NCI-H2029 treated with DMSO at 0.1 percent for 48 hours (cell line): ENCODE data around the gene FAF1.
"Not testable (repeated sequence)": the region's sequence is repeated elsewhere in the genome, so short reads cannot be mapped to it uniquely, and the experiment has no call there.

ENCODE experiments used
- DNase-seq: peaks from one replicate; lab custom pipeline; 2025; lab: John Stamatoyannopoulos, UW

The FAF1 gene

DNA sequence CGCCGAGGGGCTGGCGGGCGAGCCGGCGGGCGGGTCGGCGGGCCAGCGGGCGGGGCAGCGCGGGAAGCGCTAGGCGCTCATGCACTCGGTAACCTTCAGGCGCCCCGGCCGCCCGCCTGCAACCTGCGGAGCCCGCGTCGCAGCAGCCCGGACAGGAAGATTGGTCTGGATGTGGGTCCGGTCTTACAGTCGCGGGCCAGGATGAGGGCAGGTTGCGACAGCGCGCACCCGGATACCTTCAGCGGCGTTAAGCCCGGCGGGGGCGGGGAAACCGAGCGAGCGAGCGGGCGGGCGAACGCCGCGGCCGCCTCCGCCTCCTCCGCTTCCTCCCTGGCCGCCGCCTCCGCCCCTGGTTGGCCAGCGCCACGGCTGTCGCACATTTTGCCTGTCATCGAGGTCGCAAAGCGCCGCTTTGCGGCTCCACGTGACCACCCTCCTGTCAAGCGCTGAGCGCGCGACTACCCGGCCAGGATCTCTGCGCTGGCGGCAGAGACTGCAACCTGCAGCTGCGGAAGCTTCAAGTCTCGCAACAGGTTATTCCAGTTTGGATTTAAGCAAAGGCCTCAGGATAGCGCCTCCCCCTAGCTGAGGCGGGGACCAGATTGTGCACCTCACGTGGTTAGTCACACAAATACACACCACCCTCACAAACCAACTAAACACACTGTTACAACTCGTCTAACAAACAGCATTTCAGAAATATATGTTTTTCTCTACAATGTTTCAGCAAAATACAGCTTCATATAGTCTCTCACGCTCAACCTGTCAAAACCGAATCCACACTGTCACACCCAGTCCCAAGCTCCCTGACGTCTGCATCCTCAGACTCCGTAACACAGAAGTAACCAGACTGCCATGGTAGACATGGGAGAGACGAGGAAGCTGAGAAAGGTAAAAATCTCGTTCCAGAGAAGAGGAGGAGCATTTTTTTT lies at the start of gene FAF1:
FAF1 (minus strand) TSS at position 355 of the 932 bp plus-strand sequence. CDS start 456 bp downstream, outside the sequence.
- DNase-seq, result peak; percentile 98

DNA sequence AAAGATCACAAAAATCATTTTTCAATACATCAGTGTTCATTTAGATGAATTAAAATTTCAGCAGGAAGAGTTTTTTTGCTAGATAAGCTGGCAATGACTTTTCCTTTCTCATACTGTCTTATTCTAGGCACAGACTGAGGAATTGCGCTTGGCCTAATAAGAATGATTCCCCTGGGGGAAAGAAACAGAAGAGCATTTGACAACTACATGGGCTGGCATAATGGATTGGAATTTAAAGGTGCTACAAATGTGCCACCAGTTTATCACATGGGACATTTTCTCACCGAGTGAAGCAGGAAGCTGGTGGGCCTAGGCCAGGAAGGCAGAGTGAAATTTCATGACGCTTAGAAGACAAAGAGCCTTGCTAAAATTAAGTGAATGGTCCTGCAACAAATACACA lies 49.3 kb upstream of the FAF1 start:
- DNase-seq, result no peak

DNA sequence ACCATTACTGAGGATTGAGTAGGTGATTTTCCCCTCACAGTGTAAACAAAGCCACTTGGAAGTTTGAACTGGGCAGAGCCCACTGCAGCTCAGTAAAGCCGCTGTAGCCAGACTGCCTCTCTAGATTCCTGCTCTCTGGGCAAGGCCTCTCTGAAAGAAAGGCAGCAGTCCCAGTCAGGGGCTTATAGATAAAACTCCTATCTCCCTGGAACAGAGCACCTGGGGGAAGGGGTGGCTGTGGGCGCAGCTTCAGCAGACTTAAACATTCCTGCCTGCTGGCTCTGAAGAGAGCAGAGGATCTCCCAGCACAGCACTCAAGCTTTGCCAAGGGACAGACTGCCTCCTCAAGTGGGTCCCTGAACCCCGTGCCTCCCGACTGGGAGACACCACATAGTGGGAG lies 45.5 kb upstream of the FAF1 start:
- DNase-seq, result not testable (repeated sequence)

DNA sequence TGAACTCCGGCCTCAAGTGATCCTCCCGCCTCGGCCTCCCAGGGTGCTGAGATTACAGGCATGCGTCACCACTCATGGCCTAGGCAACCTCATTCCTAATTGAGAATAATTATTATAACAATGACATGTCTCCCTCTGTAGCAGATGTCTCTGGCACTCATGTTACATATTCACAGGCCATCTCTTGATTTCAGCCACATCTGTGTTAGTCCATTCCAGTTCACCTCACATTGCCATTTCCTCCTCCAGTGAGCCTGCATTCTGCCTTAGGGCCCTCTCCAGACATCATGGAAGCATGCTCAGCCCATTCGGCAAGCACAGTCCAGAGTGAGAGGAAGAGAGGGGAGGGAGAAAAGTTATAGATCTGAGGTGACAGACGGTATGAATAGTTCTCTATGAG lies 42.4 kb upstream of the FAF1 start:
- DNase-seq, result no peak

DNA sequence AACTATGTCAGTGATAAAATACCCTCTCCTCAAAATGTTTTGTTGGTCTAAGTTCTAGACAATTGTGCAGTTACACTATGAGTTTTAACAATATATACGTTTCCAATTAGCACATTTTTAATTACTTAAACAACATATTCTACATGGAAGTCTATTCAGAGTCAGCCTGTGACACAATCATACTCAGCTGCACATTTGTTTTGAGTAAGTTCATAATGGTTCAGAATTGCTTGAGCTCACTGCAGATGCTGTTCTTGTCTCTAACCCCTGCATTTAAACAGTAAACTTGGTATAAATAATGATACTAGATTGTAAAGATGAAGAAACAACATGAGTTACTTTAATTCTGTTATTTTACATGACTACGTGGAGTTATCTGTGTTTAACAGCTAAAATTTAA lies 40.6 kb upstream of the FAF1 start:
- no peak for DNase-seq

DNA sequence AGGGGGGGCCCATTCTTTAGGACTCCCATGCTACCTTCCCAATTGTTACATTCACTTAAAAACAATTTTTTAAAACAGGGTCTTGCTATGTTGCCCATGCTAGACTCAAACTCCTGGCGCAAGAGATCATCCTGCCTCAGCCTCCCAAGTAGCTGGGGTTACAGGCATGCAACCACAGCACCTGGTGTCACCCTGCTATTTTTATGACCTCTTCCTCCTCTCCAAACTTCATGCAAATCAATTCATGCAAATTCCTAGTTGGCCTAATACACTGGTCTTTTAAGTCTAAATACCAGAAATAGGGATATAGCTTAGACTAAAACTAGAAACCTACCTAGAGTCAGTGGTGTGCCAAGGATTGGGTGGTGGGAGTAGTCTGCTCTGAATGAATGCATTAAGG lies 40.1 kb upstream of the FAF1 start:
- no peak for DNase-seq

DNA sequence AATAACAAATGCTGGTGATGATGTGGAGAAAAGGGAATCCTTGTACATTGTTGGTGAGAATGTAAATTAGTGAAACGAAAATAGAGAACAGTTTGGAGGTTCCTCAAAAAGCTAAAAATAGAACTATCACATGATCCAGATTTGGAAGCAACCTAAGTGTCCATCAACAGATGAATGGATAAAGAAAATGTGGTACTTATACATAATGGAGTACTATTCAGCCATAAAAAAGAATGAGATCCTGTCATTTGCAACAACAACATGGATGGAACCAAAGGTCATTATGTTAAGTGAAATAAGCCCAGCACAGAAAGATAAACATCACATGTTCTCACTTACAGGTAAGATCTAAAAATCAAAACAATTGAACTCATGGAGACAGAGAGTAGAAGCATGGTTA lies 39.3 kb upstream of the FAF1 start:
- not testable (repeated sequence) for DNase-seq

DNA sequence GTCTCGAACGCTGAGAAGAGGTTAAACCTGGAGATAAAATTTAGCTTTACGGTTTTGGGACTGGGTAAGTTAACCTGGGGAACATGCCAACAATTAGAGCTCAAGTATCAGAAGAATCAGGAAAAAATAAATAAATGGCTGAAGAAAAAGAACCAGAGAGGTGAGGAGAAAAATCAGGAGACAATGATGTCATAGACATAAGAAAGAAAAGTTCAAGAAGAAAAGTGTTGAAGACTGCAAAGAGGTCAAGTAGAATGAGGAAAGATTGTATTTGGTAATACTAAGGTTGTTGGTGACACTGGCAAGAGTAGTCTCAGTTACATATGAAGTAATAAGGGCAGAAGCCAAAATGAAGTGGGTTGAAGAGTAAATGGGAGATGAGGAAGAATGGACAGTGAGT lies 36.0 kb upstream of the FAF1 start:
- no peak for DNase-seq

DNA sequence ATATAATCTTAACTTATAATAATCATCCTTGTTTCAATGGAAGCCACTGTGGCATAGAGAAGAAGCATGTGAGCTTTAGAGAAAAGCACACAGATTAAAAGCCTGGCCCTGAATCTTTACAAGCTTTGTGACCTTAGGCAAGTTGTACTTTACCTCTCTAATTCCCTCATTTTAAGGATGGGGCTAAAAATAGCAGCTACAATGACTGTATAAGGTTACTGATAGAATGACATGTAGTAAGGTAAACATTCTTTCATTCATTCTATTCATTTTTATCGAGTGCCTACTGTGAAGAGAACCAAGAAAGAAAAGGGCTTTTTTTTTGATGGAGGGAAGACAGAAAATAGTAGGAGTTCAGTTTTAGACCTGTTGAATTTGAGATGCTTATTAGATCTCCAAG lies 35.6 kb upstream of the FAF1 start:
- peak; percentile 56 for DNase-seq

DNA sequence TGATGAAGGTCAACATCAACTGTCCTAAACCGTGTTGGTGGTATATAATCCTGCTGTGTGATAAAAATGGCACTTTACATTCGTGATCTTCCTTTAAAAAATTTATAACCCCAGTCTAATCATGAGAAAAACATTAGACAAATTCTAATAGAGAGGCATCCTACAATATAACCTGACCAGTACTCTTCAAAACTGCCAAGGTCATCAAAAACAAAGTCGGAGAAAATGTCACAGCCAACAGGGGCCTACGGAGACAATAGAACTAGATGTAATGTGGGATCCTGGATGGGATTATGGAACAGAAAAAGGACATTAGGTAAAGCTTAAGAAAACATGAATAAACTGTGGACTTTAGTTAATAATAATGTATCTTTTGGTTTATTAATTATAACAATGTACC lies 34.9 kb upstream of the FAF1 start:
- no peak for DNase-seq

DNA sequence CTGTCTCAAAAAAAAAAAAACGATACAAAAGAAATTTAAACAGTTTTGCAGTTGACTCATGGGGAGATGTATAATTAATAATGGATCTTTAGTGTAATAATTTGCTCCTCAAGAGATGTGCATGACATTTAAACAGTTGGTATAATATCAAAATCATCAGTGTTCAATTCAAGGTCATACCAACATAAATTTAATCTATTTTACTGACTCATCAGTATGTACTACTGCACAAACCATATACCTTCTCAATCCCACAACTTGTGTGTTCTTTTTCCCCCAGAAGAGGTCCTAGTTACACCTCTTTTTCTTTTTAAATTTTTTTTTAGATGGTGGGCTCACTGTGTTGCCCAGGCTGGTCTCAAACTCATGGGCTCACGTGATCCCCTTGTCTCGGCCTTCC lies 33.6 kb upstream of the FAF1 start:
- no peak for DNase-seq

DNA sequence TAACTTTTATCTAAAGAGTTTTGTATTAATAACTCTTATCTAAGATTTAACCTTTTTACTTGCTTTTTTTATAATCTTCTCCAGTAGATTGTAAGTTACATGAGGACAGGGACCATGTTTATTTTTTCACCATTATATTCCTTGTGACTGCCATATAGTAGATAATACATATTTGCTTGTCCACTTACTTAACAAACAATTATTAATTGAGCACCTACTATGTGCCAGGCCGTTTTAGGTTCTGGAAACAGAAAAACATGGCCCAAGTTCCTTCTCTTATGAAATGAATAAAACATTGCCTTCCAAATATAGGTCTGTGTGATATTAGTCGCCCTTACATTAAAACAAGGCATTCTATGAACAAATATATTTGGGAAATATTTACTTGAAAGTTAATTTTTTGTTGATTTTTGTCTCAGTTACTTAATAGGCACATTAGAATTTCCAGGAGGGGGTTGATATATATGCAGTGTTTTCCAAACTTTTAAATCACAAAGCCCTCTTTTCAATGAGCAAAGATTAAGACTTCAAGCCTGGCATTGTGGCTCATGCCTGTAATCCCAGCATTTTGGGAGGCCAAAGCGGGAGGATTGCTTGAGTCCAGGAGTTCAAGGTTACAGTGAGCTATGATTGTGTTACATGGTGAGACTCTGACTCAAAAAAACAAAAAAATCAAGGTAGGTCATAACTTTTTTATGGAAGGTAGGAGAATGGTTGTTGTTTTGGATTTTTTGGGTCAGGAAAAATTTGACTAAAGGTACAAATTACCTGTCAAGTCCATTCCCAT lies 32.7 kb upstream of the FAF1 start:
- DNase-seq, result no peak

DNA sequence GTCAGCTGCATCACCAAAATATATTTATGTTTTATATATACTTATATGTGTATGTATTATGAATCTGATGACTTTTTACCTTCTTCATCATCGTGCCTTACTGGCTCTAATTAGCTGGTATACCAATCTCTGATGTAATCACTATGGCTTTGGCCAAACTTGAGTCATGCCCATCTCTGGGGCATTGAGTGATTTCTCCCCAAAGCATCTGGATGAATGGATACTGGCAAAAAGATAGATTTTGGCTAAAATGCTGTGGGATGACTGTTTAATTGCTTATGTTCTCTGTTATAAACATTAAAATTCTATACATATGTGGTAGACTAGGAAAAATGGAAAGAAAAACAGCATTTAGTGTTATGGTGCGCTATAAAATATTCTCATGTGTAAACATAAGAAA lies 29.6 kb upstream of the FAF1 start:
- no peak for DNase-seq

DNA sequence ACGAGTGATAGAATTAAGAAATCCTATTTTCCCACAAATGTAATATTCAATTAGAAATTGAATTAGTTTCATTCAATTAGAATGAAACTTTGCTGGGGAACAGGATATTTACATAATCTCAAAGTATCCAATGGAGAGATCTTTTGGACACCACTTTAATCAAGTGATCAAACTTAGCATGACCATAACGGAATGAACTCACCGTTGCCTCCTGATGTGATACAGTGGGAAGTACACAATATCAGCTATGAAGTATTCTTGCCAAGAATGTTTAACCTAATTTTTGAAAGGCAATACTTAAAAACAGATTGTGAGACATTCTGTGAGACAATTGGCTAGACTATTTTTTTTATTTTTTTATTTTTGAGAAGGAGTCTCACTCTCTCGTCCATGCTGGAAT lies 26.6 kb upstream of the FAF1 start:
- no peak for DNase-seq

DNA sequence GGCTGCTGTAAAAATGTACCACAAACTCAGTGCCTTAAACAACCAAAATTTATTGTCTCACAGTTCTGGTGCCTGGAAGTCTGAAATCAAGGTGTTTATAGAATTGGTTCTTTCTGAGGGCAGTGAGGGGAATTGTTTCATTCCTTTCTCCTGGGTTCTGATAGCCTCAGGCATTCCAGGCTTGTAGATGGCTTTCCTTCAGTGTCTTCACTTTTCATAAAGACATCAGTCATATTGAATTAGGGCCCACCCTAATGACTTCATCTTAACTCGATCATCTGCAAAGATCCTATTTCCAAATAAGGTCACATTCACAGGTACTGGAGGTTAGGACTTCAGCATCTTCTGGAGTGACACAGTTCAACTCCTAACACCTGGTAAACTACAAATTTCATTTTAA lies 25.0 kb upstream of the FAF1 start:
- DNase-seq, result peak; percentile 68

DNA sequence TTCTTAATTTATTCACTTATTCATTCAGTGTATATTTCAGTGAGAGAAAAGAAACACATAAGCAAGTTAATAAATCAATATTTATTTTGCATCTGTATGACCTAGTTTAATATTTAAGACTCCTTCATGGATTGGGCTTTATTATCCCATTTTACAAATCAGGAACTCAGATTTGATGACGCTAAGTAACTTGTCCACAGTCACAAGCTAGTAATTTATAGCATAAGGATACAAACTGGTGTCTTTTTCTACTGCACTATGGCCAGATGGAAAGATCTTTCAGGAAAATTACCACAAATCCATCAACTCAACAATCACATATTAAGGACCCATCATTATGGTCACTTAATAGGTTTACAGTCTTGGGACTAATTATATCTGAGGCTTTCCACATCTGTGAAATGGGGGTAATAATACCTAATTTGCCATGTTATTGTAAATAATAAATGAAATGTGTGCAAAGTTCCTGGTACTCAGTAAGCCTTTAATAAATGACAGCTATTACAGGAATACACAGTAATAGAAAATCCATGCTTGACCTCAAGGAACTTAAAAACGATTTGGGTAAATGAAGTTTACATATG lies 23.2 kb upstream of the FAF1 start:
- DNase-seq, result peak; percentile 91

DNA sequence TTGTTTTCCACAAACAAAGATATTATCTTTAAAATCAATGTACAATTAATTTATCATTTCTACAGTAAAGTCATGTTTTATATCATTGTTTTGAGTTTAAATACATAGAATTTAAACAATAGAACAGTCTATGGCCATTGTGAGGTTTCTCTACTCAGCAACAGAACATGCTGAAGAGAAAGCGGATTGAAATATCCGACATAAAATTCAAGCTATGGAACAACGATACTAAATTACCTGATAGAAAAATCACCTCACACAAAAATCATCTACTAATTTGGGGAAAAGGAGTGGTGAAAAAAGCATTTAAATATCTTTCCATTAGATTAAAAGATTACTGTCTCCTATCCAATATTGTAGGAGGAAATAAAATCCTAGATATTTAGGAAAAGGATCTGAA lies 22.5 kb upstream of the FAF1 start:
- peak; percentile 91 for DNase-seq

DNA sequence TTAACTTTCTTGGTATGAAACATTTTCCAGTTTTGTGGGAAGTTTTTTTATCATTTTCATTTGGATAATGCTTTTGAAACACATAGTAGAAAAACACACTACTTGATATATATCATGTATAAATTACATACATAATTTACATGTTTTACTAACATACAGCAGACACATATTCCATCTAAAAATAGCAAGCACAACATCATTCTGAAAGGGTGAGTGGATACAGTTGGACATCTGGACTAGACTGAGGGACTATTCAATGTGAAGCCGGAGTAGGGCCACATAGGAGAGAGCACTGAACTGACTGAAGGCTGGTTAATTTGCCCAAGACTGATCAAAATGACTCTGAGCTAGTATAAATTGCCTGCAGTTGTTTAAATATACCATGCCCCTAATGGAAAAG lies 21.7 kb upstream of the FAF1 start:
- peak; percentile 98 for DNase-seq

DNA sequence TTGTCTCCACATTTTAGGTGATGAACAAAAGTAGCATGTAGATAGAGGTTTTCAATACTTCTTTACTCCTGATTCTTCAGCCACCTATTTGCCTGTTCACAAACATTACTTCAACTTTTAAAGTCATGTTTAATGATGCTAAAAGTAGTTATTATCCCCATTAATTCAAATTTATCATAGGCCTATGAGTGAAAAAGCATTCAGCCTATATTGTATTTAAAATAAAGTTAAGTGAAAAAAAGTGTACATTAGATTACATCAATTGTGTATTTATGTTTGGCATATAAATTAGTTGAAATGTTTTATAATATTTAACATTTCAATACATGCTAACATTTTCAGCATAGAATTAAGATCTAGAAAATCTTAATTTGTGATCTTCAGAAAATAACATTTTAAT lies 20.4 kb upstream of the FAF1 start:
- peak; percentile 87 for DNase-seq

DNA sequence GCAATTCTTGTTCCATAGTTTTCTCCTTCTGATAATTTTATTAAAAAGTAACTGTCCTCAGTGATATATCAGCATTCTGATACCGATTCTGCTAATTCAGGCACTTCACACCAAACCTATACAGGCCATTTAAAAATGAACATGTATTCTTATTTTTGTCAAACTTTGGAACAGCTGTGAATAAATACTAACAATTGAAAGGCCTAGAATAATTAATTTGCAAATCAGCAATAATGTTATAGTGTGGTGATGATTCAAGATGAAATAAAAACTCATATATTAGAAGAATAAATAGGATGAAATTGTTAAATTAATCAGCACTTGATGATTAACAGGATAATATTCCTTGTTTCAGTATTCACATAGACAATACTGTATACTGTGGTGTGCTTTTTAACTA lies 19.9 kb upstream of the FAF1 start:
- peak; percentile 88 for DNase-seq

DNA sequence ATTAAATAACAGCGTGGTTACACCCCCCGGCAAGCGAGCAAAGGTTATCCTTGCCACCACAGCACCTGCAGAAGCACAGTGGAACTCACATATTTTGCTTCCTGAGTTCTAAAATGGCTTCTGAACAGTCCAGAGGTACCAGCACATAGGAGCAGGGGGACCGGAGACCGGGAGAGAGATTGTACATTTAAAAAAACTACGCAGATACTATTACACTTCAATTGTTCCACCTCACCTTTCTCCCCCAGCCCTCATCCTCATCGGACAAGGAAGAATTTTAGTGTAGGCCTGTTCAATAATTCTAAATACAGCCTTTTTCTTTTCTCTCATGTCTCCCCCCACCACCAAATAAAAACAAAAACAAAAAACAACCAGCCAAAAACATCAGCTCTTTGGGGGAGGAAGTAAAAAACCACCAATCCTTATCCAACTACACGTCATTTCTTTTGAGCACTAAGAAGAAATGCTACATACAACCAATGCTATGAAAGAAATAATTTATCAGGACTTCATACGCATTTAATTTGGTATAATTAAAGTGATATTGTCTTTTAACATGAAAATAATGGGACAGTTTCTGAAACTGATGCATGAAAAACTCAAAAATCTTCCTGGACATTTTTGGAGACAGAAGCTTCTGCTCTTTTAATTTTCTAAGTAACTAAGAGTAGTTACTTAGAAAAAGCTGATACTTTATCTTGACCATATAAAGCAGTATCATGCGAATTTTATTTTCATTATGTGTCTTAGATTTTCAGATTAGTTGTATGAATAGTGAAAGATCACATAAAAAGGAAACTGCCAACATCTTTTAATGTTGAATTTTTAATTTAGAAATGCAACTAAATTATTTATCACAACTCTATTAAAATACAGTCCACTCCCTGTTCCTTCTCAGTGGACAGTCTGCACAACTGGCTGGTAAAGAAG lies 19.1 kb upstream of the FAF1 start:
- peak; percentile 96 for DNase-seq
